Anterior cingulate cortex (tissue), 58 donors: ENCODE measurements around the gene IQCF2.
"Not testable (repeated sequence)": the region's sequence is repeated elsewhere in the genome, so short reads cannot be mapped to it uniquely, and the experiment has no call there.

ENCODE experiments used
- DNase-seq, 58 donors: peaks; one replicate each; lab custom pipeline; 2025; lab: John Stamatoyannopoulos, UW

IQCF2 gene

DNA sequence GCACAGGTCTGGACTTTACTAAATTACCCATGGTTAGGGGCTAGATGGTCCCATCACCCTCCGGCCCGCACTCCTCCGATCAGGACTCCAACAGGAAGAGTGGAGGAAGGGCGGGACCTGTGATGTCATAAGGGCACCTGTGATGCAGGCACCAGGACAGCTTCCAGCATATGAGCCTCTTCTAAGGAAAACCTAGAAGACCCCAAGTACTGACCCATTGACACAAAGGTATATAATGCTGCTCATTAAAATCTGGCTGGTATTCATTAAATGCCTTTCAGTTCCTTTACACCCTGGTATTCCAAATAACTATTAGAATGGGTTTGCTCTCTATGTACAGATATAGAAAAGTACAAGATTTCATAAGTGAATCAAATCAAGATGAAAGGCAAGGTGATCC lies 14.1 kb downstream of the IQCF2 start, which contains the start of gene IQCF5:
TSS of gene IQCF5 (minus strand) at position 101 of the 400 bp plus-strand sequence. CDS start at position 31, 70 bp downstream.
- DNase-seq, result no peak

DNA sequence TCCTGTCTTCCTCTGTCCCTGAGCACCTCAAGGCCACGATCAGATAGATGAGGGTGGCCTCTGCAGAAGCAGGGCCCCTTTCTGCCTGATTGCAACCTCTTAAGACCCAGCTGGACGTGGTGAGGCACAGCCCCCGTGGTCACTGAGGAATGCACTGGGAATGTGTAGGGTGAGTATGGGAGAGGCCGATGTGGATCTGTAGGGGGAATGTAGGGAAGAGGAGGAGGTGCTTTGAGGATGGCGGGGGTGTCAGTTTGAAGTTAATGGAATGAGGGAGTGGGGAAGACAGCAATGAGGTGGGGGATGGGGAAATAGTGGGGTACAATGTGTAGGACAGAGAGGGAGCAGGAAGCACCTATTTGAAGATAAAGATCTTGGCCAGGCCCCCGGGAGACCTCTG lies 14.8 kb downstream of the IQCF2 start:
- no peak for DNase-seq

DNA sequence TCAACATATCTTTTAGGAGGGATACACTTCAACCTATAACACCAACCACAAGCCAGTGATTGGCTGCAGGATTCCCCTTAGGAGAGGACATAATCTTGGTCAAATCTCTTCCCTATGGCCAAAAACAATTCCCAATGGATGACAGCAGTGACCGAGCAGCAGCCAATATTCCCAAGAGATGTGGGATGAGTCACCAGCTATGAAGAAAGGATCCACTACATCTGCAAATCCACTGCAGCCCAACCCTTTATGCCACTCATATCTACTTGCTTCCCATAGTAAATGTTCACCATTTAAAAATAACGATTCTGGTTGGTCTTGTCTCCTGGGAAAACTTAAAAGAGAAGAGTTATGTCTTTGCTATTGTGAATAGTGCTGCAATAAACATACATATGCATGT lies 18.5 kb downstream of the IQCF2 start:
- DNase-seq, result no peak

DNA sequence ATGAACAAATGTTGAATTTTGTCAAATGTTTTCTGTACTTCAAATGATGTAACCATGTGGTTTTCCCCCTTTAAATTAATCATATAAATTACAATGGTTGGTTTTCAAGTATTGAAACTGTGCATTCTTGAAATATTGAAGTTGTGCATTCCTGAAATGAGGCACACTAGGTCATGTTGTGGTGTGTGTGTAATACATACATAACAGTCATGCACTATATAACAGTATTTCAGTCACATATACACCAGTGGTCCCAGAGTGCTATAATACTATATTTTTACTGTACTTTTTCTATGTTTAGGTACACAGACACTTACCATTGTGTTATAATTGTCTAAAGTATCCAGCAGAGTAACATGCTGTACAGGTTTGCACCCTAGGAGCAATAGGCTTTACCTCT lies 25.0 kb downstream of the IQCF2 start:
- DNase-seq, result no peak

DNA sequence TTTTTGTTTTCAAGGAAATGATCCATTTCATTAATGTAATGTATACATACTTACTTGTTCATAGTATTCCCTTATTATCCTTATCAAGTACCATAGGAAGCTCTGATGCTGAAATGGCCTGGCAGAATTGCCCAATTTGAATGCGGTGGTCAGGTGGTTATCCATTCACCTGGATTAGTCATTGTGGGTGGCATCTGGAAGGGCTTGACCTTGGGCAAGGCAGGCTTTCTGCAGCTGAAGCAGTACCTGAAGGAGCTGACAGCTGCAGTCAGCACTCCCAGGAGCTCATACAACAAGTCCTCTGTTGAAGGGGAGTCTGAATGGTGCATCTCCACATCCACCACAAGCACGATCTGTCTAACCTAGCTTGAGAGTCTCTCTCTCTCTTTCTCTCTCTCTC lies 26.2 kb downstream of the IQCF2 start:
- DNase-seq, result no peak

DNA sequence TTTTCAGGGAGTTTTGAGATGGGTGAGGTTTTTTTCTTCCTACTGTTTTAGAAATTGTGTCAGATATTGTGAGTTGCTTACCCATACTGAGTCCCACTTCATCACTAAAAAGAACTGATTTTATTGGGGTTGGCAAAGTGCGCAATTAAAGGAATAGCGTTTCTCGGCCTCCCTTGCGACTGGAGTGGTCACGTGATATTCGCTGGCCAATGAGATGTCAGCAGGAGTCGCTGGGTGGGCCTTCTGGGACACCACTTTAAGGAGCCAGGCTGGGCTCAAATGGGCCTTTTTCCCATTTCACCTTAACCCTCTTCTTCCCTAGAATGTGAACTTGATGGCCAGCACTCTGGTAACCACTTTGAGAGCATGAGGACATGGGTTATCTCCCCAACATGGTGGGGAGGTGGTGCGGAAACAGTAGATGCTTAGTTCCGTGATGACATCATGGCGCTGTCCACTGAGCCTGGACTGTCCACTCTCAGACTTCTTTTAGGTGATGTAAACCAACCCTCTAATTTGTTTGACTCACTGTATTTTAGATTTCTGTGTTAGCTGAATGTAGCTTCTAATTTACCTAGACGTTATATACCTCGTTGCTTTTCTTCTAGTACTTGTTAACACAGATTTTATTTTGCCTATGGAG lies 27.2 kb downstream of the IQCF2 start:
- DNase-seq, result no peak

DNA sequence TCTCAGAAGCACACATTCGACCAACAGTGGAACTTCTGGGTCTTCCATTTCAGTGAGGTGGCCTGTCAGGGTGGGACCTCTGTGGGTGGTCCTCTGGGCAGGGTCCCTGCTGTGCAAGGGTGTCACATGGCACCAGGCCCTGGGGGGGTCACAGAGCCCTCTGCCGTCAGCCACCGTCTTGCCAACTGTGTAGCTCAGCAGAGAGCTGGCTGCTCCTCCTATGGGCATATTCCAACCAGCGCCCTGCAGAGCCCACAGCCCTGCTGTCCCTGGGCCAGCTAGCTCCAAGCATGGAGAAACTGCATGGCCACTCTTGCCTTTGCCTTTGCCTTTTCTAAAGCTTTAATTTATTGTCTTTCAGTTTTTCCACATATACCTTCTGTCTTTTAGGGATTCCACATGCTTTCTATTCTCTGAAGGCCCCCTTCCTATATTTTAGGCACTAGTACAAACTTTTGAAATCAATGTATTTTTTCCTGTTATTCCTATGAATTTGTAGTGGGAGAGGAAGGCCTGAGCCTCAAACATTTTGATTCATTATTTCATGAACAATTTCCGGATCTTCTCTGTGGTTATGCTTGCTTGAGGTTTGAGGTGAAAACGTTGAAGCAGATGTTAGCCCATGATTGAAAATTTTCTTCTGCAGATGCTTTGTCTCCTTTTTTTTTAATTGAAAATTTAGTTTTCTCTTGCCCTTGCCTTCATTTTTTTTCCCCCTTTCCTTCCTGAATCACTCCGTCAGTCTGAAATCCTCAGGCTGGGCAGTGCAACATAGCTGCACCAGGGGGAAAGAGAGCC lies 30.0 kb downstream of the IQCF2 start:
- no peak for DNase-seq

DNA sequence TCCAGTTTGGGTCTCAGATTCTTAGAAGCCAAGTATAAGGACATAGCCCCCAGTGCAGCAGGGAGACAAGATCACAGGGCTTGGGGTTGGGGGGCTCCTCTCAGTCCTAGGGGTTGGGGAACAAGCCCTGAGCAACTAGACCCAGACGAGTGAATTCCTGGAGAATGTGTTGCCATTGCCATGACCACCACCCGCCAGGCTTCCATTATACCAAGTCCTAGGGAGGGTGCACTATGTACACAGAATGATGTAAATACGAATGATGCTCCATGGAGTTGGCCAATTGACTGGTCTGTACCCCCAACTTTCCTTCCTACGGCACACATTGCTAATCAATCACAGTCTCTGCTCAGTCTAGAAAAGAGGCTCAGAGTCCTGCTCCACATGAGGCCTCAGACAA lies 33.0 kb downstream of the IQCF2 start:
- no peak for DNase-seq

DNA sequence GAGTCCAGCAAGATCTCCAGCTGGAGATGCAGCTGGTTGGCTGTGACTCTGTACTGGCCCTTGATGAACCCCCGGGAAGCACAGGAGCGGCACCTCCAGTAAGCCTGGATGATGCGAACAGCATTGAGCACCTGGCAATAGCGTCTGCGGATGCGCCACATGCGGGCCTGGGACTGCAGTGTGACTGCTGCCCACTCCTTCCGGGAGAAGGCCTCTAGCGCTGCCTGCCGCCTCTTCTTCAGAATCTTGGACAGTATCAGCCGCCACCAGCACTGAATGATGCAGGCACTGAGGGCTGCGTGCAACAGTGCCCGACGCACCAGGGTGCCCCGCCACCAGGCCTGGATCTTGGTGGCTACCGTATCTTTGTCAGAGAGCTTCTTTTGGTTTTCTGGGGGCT lies 33.5 kb downstream of the IQCF2 start:
- DNase-seq, result no peak

DNA sequence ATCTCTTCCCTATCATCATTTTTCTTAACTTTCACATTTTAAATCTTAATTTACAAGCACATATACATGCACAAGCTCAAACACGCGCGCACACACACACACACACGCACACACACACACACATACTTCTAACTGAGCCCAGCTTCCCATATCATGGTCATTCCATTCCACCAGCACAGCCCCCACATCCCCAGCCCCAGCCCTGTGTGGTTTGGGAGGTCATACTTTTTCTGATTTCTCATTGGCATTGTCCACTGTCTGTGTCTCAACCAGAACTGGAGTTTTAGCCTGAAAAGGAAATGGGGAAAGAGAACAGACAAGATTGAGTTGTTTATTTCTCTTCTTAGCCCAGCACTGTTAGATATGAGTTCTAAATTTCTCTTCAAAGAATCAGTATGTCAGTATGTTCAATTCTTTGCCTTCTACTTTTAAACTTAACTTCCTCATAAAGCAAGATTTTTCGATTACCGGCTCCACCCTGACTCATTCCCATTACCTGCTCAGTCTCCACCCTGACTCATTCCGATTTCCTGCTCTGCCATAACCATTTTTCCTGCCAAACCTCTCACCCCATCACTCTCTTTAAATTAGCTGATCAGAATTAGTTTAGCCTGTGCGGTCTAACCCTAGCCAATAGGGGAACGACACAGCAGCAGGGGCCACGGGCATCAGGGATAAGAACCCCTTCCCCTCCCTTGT lies 35.3 kb downstream of the IQCF2 start:
- no peak for DNase-seq

DNA sequence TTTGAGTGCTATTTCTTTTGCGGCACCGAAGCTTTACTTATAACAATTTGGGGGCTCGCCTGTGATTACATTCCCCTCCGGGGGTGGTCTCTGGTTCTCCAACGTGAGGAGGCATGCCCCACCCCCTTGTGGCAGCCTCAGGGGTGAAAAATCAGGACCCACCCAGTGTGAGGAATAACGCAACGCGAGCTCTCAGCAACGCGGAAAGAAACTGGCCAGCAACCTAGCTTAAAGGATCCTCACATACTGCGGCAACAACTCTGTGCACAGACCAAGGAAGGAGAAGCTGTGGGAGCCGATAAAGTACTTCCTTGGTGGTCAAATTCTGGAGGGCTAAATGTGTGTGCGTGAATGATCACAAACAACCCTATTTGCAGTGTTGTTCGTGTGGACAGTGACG lies 36.0 kb downstream of the IQCF2 start:
- DNase-seq, result no peak

DNA sequence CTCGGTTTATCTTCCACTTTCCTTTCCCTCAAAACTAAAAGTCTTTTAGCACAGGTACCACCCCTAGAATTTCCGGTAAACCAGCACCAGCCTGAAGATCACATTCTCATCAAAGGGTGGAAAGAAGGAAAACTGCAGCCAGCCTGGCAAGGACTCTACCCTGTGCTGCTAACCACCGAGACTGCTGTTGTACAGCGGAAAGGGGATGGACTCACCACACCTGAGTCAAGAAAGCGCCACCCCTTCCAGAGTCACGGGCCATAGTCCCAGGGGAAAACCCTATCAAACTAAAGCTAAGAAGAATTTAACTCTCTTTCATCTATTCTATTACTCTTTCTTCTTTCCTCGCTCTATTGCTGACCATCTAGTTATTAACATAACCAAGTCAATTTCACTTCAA lies 38.6 kb downstream of the IQCF2 start:
- DNase-seq, result not testable (repeated sequence)

DNA sequence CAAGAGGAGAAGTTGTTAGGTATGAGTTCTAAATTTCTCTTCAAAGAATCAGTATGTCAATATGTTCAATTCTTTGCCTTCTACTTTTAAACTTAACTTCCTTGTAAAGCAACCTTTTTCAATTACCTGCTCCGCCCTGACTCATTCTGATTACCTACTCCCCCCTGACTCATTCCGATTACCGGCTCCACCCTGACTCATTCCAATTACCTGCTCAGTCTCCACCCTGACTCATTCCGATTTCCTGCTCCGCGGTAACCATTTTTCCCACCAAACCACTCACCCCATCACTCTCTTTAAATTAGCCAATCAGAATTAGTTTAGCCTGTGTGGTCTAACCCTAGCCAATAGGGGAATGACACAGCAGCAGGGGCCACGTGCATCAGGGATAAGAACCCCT lies 40.9 kb downstream of the IQCF2 start:
- DNase-seq, result not testable (repeated sequence)

DNA sequence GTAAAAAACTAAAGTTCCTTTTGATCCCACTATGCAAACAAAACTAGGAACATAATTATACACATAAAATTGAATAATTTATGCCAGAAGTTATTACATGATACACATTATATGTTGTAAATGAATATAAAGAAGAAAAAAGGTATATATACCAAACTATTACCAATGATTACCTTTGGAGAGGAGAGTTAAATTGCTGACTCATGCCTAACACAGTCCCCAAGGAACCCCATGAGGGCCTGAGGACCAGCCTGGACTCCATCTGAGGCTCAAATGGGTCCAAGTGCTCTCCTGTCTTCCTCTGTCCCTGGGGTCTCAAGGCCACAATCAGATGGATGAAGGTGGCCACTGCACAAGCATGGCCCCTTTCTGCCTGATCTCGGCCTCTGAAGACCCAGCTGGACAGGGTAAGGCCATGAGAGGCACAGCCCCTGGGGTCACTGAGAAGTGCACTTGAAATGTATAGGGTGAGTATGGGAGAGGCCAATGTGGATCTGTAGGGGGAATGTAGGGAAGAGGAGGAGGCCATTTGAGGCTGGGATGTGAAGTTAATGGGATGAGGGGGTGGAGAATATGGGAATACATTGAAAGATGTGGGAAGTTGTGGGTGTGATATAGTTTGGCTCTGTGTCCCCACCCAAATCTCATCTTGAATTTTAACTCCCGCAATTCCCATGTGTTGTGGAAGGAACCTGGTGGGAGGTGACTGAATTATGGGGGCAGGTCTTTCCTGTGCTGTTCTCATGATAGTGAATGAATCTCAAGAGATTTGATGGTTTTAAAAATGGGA lies 42.8 kb downstream of the IQCF2 start:
- DNase-seq, result no peak

DNA sequence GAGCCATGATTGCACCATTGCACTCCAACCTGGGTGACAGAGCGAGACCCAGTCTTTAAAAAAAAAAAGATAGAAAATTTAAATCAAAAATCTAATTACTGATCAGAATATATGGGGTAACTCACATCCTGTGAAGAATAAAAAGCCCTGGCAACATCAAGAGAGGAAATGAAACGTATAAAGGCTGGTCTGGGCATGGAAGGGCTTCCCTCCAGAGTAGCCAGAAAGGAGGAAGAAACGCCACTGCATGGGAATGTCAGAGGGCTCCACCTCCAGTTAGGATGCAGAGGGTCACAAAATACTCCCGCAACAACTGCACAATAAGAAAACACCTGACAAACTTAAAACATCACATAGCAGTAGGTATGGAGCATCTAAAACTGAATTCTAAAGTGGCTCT lies 46.6 kb downstream of the IQCF2 start:
- DNase-seq, result no peak
